D341Med (cell line): ENCODE measurements around the gene PACRG.

Source experiments
- DNase-seq: peaks from one replicate; pipeline ENCODE4 v3.0.0; 2012; ENCODE audit warnings: low spot score

The PACRG gene

DNA sequence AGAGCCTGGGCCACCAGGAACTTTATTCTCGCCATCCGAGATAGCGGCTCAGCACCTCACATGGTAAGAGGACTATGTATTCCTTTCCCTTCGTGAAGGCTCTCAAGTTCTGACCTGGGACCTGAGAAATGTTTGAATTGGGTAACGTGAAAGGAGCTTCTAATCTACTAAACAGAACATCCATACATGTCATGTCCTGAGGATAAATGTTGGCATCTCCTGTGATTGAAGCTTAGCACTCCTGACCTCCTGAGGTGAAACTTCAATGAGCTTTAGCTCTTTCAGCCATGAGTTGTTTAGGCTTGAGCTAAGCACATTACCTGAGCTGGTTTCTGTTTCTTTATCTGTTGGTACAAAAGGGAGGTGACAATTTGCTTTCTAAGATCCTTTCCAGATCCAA, 280.9 kb downstream of the PACRG start:
- DNase-seq = no peak

GRCh38 chr6:163010145-163010544, 282.4 kb downstream of the PACRG start:
- DNase-seq = no peak

DNA sequence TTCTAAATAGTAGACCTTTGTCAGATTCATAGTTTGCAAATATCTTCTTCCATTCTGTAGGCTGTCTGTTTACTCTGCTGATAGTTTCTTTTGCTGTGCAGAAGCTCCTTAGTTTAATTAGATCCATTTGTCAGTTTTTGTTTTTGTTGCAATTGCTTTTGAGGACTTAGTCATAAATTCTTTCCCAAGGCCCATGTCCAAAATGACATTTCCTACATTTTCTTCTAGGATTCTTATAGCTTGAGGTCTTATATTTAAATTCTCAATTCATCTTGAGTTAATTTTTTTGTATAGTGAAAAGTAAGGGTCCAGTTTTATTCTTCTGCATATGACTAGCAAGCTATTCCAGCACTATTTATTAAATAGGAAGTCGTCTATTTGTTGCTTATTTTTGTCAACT, 287.0 kb downstream of the PACRG start:
- DNase-seq = no peak

DNA sequence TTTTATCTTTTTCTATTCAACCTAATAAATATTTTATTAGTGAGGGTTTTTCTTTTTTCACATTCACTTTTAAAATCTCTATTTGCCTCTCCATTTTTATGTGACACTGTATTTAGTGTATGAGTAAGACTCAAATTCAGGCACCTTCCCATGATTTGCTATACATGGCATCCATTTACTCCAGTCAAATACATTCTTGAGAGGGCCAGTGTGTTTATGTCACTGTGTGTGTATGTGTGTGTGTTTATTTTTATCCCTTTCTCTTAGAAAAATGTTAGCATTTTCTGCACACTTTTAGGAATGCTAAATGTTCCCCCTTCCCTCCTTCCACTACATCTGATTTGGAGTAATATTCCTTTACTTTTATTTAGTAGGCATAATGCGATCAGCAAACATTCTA, 290.0 kb downstream of the PACRG start:
- no peak for DNase-seq

DNA sequence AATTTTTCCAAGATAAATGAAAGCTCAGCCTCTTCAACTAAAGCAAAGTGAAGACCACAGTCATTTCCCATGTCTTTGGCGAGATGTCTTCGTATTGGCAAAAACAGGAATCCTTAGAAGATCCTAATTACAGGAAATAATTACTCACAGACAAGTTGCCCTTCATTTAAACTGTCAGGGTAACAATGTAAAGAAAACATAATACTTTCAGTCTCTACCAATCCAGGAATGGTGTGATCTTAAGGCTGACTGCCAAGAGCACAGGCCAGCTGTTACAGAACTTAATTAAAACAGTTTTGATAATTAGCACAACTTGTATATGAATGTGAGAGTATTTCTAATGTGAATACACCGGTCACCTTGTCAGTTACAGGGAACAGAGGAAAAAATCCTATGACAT, 292.2 kb downstream of the PACRG start:
- DNase-seq = no peak

- DNase-seq = no peak
These were observed 293.3 kb downstream of the PACRG start for GRCh38 chr6:163021054-163021453.

DNA sequence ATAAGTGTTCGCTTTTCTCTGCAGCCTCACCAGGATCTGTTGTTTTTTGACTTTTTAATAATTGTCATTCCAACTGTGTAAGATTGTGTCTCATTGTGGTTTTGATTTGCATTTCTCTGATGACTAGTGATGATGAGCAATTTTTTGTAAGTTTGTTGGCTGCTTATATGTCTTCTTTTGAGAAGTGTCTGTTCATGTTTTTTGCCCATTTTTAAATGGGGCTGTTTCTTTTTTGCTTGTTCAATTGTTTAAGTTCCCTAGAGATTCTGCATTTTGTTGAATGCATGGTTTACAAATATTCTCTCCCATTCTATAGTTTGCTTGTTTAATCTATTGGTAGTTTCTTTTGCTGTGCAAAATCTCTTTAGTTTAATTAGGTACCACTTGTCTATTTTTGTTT, 295.9 kb downstream of the PACRG start:
- no peak for DNase-seq

GRCh38 chr6:163026893-163027292, 299.1 kb downstream of the PACRG start:
- no peak for DNase-seq

- DNase-seq = no peak
These were observed 303.2 kb downstream of the PACRG start for GRCh38 chr6:163030980-163031379.

- DNase-seq = no peak
These were observed 304.2 kb downstream of the PACRG start for GRCh38 chr6:163031931-163032330.

- DNase-seq = no peak
These were observed 308.4 kb downstream of the PACRG start for GRCh38 chr6:163036160-163036645.

- no peak for DNase-seq
These were observed 310.5 kb downstream of the PACRG start for GRCh38 chr6:163038317-163038716.

- no peak for DNase-seq
These were observed 320.6 kb downstream of the PACRG start for GRCh38 chr6:163048345-163048744.

- no peak for DNase-seq
These were observed 326.0 kb downstream of the PACRG start for GRCh38 chr6:163053667-163054344.

DNA sequence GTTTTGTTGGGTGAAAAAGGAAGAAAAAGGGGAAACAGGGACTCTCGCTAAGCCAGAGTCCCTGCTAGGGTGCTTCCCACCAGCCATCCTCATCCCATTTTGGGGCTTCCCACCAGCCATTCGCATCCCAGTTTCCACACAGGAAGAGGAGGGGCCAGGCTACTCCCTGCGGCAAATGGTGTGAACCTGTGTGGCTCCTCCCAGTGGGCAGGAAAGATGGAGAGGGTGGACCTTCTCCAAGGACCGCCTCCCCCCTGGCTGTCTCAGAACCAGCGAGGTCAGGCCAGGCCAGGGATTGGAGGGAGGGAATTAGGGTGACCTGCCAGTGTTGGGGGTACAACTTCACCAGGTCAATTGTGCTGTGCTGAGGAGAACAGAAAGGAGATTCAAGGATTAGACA, 326.9 kb downstream of the PACRG start:
- no peak for DNase-seq

GRCh38 chr6:163057260-163057659, 329.5 kb downstream of the PACRG start:
- DNase-seq = no peak

DNA sequence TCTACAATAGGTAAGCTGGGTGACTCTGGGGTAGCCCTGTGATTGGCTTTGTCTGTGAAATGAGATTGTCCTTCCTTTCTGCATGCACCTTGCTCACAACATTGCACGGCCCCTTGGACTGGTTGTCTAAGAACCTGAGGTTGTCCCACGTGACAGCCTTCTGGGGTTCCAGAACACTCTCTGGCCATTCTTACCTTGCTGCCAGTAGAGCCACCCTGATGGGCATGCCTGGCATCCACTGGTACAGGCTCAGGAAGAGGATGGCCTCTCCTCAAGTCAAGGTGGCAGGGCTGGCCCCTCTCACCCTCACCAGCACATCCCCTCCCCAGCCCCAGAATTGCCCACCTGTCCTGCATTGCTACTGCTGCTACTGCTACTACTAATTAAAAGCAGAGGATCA, 335.0 kb downstream of the PACRG start:
- no peak for DNase-seq

DNA sequence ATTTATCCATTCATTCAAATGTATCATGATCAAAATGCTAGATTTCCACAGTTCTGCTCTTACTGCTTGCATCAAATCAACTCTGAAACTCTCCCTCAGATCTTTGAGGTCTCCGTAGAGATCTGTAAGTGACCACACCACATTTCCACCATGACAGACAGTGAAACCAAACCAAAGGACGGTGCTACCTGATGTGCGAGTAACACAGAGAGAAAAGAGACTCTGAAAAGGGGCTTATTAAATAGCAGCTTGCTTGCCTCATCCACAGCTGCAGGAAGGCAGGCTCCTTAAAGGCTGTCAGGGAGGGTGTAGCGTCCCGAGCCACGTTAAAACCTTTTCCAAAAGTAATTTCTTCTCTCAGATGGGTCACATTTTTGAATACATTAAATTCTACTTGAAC, 335.8 kb downstream of the PACRG start:
- no peak for DNase-seq

- no peak for DNase-seq
These were observed 336.6 kb downstream of the PACRG start for GRCh38 chr6:163064397-163064796.

DNA sequence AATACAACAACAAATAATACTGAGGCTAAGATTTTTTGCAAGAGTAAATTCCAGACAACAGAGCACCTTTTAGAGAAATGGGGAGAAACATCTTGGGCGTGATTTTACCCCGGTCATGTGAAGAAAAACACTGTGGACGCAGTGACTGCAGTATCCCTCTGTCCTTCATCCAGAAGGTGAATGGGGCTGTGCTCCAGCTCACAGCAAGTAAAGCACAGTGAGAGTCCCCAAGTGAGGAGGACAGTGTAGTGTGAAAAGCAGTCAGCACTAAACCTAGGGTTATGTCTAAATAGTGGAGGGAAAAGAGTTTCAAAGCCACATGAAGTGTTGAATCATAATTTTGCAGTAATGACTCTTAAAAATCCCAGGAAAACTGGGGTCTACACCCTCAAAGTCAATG, 338.4 kb downstream of the PACRG start:
- DNase-seq = no peak

DNA sequence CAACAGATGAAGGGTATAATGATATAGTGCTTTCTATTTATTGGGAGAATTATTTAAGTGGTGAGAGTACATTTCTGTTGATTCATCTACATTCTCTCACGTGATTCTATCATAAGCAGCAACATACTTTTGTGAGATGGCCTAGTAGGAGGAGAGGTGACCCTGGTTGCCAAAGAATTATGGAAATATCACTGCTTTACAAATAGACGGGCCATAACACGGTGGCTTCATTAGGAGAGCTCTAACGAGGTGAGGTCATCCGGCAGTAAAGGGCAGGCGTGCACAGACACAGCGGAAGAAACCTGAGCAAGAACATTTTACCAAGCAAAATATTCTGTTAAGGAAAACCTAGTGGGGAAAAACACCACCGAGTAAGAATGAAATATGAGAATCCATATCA, 349.4 kb downstream of the PACRG start:
- no peak for DNase-seq

DNA sequence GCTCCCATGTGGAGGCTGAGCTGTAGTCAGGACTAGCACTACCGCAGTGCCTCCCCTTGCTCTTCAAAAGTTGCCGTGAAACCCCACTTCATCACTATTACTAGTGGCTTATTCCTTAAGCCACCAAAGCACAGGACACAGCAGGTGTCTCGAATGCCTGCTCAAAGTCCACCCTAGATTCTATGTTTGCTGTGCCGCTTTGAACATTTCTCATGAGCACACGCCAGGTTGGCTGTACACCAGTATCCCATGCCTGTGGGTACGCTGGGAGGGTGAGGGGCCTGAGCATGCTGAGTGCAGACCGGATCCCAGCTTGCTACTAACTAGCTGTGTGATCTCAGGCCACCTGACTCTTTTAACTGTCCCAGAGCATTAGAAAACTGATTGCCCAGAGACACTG, 350.9 kb downstream of the PACRG start:
- DNase-seq = no peak

DNA sequence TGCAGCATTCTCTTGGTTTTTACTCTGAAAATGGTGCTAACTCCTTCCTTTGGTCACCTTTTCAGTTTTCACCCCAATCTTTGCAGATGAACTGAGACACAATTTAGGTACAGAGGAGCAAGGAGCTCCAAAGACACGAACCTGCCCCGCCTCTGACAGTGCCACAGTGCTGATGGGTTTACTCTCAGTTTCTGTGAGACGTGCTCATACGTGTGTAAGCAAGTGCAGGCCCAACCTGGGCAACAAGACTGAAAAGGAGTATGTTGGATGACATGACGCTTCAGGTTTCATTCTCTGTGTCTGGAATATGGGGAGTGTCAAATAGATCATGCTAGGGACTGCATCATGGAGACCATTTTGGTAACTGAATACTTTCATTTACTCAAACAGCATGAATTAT, 352.5 kb downstream of the PACRG start:
- no peak for DNase-seq

- DNase-seq = no peak
These were observed 355.4 kb downstream of the PACRG start for GRCh38 chr6:163083141-163083540.

GRCh38 chr6:163085426-163085825, 357.7 kb downstream of the PACRG start:
- DNase-seq = no peak
